Heart left ventricle (tissue), 16 donors: ENCODE measurements around the gene DBF4. TPM values are rescaled to one million over a fixed set of nuclear protein-coding genes. Genes with fewer than 3 reads are reported as not detected.
A peak's percentile ranks its signal among the peaks of the same experiment; 100 is the strongest.

ENCODE experiments used
- ATAC-seq, 4 donors: fragments of 200-7000 bp; cut with Tn5 transposase; one replicate each; pipeline ENCODE4 v1.9.1; 2020 to 2022; ENCODE audit warnings: moderate library complexity in 4 of 4, mild to moderate bottlenecking in 3 of 4, moderate number of reproducible peaks in 1 of 4
- DNase-seq, 5 donors: peaks; one replicate each; pipeline ENCODE4 v3.0.0-alpha.2; 2020
- H3K27ac ChIP-seq, 12 donors: fragments of 200-600 bp; sonication (generic) in 4 of 12; one replicate each; pipeline versions ENCODE4 v1.5.0 to v1.8.0; 2016 to 2022; ENCODE audit warnings: mild to moderate bottlenecking in 2 of 12
- H3K27me3 ChIP-seq, 9 donors: fragments of 200-600 bp; sonication (generic) in 2 of 9; one replicate each; pipeline versions ENCODE4 v1.5.1 to v1.8.0; 2016 to 2022; ENCODE audit warnings: mild to moderate bottlenecking in 3 of 9
- H3K36me3 ChIP-seq, 9 donors: fragments of 200-600 bp; sonication (generic) in 2 of 9; one replicate each; pipeline versions ENCODE4 v1.5.0 to v1.8.0; 2018 to 2022; ENCODE audit warnings: mild to moderate bottlenecking in 2 of 9
- H3K4me1 ChIP-seq, 12 donors: fragments of 200-600 bp; sonication (generic) in 4 of 12; one replicate each; pipeline versions ENCODE4 v1.5.0 to v1.8.0; 2016 to 2022; ENCODE audit warnings: mild to moderate bottlenecking in 3 of 12
- H3K4me3 ChIP-seq, 12 donors: fragments of 200-600 bp; sonication (generic) in 4 of 12; one replicate each; pipeline versions ENCODE4 v1.5.0 to v1.8.0; 2017 to 2022; ENCODE audit warnings: mild to moderate bottlenecking in 9 of 12, moderate library complexity in 4 of 12
- H3K9me3 ChIP-seq, 12 donors: fragments of 200-600 bp; sonication (generic) in 4 of 12; one replicate each; pipeline versions ENCODE4 v1.5.0 to v1.8.0; 2016 to 2022; ENCODE audit warnings: mild to moderate bottlenecking in 1 of 12
- CTCF ChIP-seq, 12 donors: fragments of 200-600 bp; sonication (generic) in 4 of 12; IDR thresholded peaks; one replicate each; pipeline versions ENCODE4 v1.5.0 to v1.8.0; 2018 to 2022; ENCODE audit warnings: antibody characterized with exemption in 12 of 12, mild to moderate bottlenecking in 5 of 12
- POLR2A ChIP-seq, 2 donors: fragments of 450-650 bp; IDR thresholded peaks; one replicate each; pipeline ENCODE4 v1.6.1; 2017; ENCODE audit warnings: antibody characterized with exemption in 2 of 2, mild to moderate bottlenecking in 2 of 2, moderate library complexity in 2 of 2
- WGBS, 4 donors: extraction: QIAGEN DNeasy Blood & Tissue Kit in 2 of 4; methylation state at CpG; one replicate each; pipeline versions ENCODE4 v1.1.5 to v1.1.7; 2013 to 2018; 5-methylcytosine and 5-hydroxymethylcytosine counted together
- intact Hi-C, 10 donors: fragments of 100-400 bp; cut with DNase I; formaldehyde crosslinking; loops; one replicate each; pipeline versions ENCODE4 v1.11.1 to v1.14.2; 2022
- polyA plus RNA-seq, 2 donors: library from polyadenylated mRNA; stranded (reverse); fragments of 200-250 nt; gene quantifications; one replicate each; pipeline ENCODE4 v1.2.3, GENCODE V29; 2013
- total RNA-seq, 9 donors: library from RNA; depleted of rRNA in 2 of 9; stranded (reverse); fragments of >200 nt in 2 of 9; fragmentation: NEBNext Ultra II Directional in 3 of 9; extraction: Animal tissue kit (Norgen Biotek cat#: 25700) in 3 of 9; gene quantifications; one replicate each; pipeline versions ENCODE4 v1.1.0 to v1.2.4, GENCODE V29; 2016 to 2023
- donor health status: ischemic (EF 13 %, LVEDD 7.1; RV severe dilation, severe dysfunction).
- donor health status: healthy with polysubstance abuse.
- donor health status: DM: no; HTN: yes; CAD: no.
- donor health status: DM: no; HTN: no; CAD: no.
- donor health status: ischemic (EF 25% LVEDD 6.9; RV normal size, moderate dysfunction).
- donor health status: ischemic (EF 25% LVEDD 5.7; RV mildly dilated, moderate dysfunction).
- donor health status: healthy.
- donor health status: DM: yes; HTN: yes; CAD: no.
- donor health status: ischemic (EF 35%, LVEDD 5.7; RV mildly dilated, moderate dysfunction).
- donor health status: nonischemic (EF 11% LVEDD 7.7; RV severe dilation, severe dysfunction).
- donor health status: DM: yes; HTN: yes; CAD: no.
- donor health status: PGD.
- donor health status: ischemic (EF 29% LVEDD 5.4; RV normal size, mild dysfunction).
- donor health status: nonischemic (EF 23%, LVEDD 6.1; RV moderate dilation, normal function).

The DBF4 gene
- total and polyA plus RNA-seq, 11 donors, result 1.0 to 7.8 (median 2.4) TPM

- DNase-seq (peak; percentile 88 to 91 (median 89)), ATAC-seq (peak; percentile 96 to 100 (median 100))
- intact Hi-C loops, result loop anchor here in 3 of 10 donors (10.0 kb wide), 3 partner anchors 61 to 181 kb away; no protein-coding TSS in a partner anchor
- WGBS, 4 donors, result 0 to 1% (median 0%) methylated on average over 14 to 70 of the region's 70 CpGs
- Histone ChIP-seq H3K4me3 (peak within 1 kb of the TSS; percentile 58 to 93 (median 79)), H3K4me1 (peaks cover 0 to 14% (median 6%) of the 10 kb centered on the region in 12 donors), H3K27ac (peak within 1 kb of the TSS in 6 of 12 donors; percentile 28 to 79 (median 55)), H3K36me3 (peaks cover 0 to 2% (median 0%) of the 10 kb centered on the region in 9 donors), H3K9me3 (no peaks in the 10 kb centered on the region), H3K27me3 (no peaks in the 10 kb centered on the region)
- TF ChIP-seq POLR2A (IDR thresholded peaks at IDR 0.05) (no peak), CTCF (IDR thresholded peaks at IDR 0.05) (peak in 4 of 12 donors; percentile 9 to 42 (median 18))
These were observed 57.8 kb downstream of the DBF4 start, which contains the start of gene ADAM22 for GRCh38 chr7:87933953-87934698. TSS of gene ADAM22 (plus strand) at chr7:87934251. CDS start at chr7:87934466, 215 bp downstream.

GRCh38 chr7:87934699-87935383, 58.5 kb downstream of the DBF4 start:
- intact Hi-C loops, result loop anchor here in 3 of 10 donors (5.0 to 10.0 kb wide), 4 partner anchors 60 to 180 kb away; no protein-coding TSS in a partner anchor
- Histone ChIP-seq H3K4me3 (peak overlapping the region; percentile 58 to 93 (median 79)), H3K4me1 (peaks cover 0 to 14% (median 6%) of the 10 kb centered on the region in 12 donors), H3K27ac (peak overlapping the region in 3 of 12 donors; percentile 28 to 79 (median 63)), H3K27me3 (no peaks in the 10 kb centered on the region), H3K36me3 (peaks cover 0 to 2% (median 0%) of the 10 kb centered on the region in 9 donors), H3K9me3 (no peaks in the 10 kb centered on the region)
- peak in 1 of 4 donors; percentile 39 for ATAC-seq
- TF ChIP-seq POLR2A (IDR thresholded peaks at IDR 0.05) (no peak), CTCF (IDR thresholded peaks at IDR 0.05) (no peak)
- DNase-seq, result peak in 1 of 5 donors; percentile 11
- WGBS, 4 donors, result 2 to 4% (median 3%) methylated on average over 47 of the region's 47 CpGs

- no peak for ATAC-seq
- peaks cover 0 to 2% (median 0%) of the 10 kb centered on the region in 9 donors for H3K36me3 ChIP-seq
- no peak overlapping the region for H3K27ac ChIP-seq
- 49 to 54% (median 52%) methylated on average over 8 of the region's 8 CpGs for WGBS, 4 donors
- H3K4me1 ChIP-seq, result peaks cover 0 to 14% (median 6%) of the 10 kb centered on the region in 12 donors
- intact Hi-C loops, result loop anchor here in 3 of 10 donors (5.0 to 10.0 kb wide), 4 partner anchors 59 to 179 kb away; no protein-coding TSS in a partner anchor
- no peak for TF ChIP-seq CTCF (IDR thresholded peaks at IDR 0.05)
- TF ChIP-seq POLR2A (IDR thresholded peaks at IDR 0.05), result no peak
- H3K9me3 ChIP-seq, result no peaks in the 10 kb centered on the region
- H3K4me3 ChIP-seq, result peak overlapping the region in 11 of 12 donors; percentile 58 to 93 (median 79)
- no peak for DNase-seq
- H3K27me3 ChIP-seq, result no peaks in the 10 kb centered on the region
These were observed 59.1 kb downstream of the DBF4 start for GRCh38 chr7:87935384-87935706.

GRCh38 chr7:87941138-87941537, 64.8 kb downstream of the DBF4 start:
- intact Hi-C loops, result no loop called here
- ATAC-seq (no peak), DNase-seq (no peak)
- no peak overlapping the region for H3K27ac ChIP-seq
- no peak overlapping the region for H3K4me3 ChIP-seq
- TF ChIP-seq POLR2A (IDR thresholded peaks at IDR 0.05), result no peak
- H3K36me3 ChIP-seq, result peaks cover 0 to 2% (median 0%) of the 10 kb centered on the region in 9 donors
- H3K4me1 ChIP-seq, result no peaks in the 10 kb centered on the region
- H3K27me3 ChIP-seq, result no peaks in the 10 kb centered on the region
- H3K9me3 ChIP-seq, result no peaks in the 10 kb centered on the region
- 90 to 94% (median 93%) methylated on average over 4 of the region's 4 CpGs for WGBS, 4 donors
